SU-DHL-6 (cell line): ENCODE data around the gene AMER3.

ENCODE experiments used
- CTCF ChIP-seq: fragments of 200-600 bp; sonication (generic); IDR thresholded peaks from one replicate; pipeline ENCODE4 v1.5.1; 2017; ENCODE audit warnings: antibody characterized with exemption, mild to moderate bottlenecking, low read length, moderate library complexity; ENCODE audit not compliant: insufficient read depth, poor library complexity, severe bottlenecking
- EZH2phosphoT487 ChIP-seq: fragments of 200-600 bp; sonication (generic), shearing (Covaris generic); conservative IDR thresholded peaks from 2 replicates; pipeline ENCODE4 v1.6.1; 2018; ENCODE audit warnings: mild to moderate bottlenecking, antibody characterized with exemption, low read length, moderate library complexity, mixed read lengths

- TF ChIP-seq CTCF (no peak), EZH2phosphoT487 (no peak)
Observed at GRCh38 chr2:130764821-130765115, 9.4 kb downstream of the AMER3 start.
